Lower leg skin (tissue), 3 donors: Measurements from ENCODE around the gene CHPT1.

Experiments used
- CTCF ChIP-seq, 3 donors: fragments of 450-650 bp; IDR thresholded peaks; one replicate each; pipeline ENCODE4 v1.5.1; 2016; ENCODE audit warnings: antibody characterized with exemption in 3 of 3, mild to moderate bottlenecking in 3 of 3, moderate library complexity in 2 of 3
- POLR2A ChIP-seq, 2 donors: fragments of 450-650 bp; IDR thresholded peaks; one replicate each; pipeline ENCODE4 v1.6.1; 2016 to 2017; ENCODE audit warnings: antibody characterized with exemption in 2 of 2, mild to moderate bottlenecking in 1 of 2, moderate library complexity in 1 of 2

DNA sequence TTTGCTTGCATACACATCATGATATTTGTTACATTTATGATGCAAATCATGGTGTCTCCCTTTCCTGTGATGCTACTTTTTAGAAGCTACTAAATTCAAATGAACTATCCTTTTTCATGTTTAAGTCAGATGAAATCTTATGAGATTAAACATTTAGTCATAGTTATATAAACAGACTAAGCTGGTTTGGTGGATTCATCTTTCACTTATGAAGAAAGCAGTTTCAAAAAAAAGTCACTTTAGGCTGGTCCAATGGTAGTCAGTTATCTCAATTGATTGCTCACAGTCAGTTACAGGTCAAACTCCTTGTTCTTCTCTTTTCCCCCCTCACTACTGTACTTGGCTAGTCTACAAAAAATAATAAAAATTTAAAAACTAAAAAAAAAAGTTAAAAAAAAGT is 22.1 kb downstream of the CHPT1 start:
- no peak for TF ChIP-seq CTCF (IDR thresholded peaks at IDR 0.05)
- no peak for TF ChIP-seq POLR2A (IDR thresholded peaks at IDR 0.05)
